ENCODE measurements around the gene UBA3.

UBA3 gene

GRCh38 chr3:69059688-69060087 is 20.5 kb downstream of the UBA3 start:
- peak overlapping the region; percentile 74 for H3K27ac Mint-ChIP-seq
- no peak overlapping the region for H3K4me3 Mint-ChIP-seq
- H3K9me3 Mint-ChIP-seq: no peaks in the 10 kb centered on the region
- no peak for ATAC-seq
- no peaks in the 10 kb centered on the region for H3K27me3 Mint-ChIP-seq
- peaks cover 60% of the 10 kb centered on the region for H3K36me3 Mint-ChIP-seq
- peaks cover 19% of the 10 kb centered on the region for H3K4me1 Mint-ChIP-seq

DNA sequence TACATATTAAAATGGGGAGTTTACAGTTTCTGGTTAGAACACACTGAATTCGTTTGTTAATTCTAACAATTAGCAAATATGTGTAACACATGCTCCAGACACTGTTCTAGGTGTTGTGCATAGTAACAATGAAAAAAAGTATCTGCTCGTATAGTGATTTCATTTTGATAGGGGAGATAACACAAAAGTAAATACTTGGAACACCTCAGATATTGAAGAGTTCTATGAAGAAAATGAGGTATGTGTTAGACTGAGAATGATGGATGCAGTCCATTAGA is 21.3 kb downstream of the UBA3 start:
- H3K27ac Mint-ChIP-seq: peak overlapping the region; percentile 74
- H3K27me3 Mint-ChIP-seq: no peaks in the 10 kb centered on the region
- H3K4me3 Mint-ChIP-seq: no peak overlapping the region
- no peak for ATAC-seq
- H3K4me1 Mint-ChIP-seq: peaks cover 19% of the 10 kb centered on the region
- peaks cover 54% of the 10 kb centered on the region for H3K36me3 Mint-ChIP-seq
- H3K9me3 Mint-ChIP-seq: no peaks in the 10 kb centered on the region

DNA sequence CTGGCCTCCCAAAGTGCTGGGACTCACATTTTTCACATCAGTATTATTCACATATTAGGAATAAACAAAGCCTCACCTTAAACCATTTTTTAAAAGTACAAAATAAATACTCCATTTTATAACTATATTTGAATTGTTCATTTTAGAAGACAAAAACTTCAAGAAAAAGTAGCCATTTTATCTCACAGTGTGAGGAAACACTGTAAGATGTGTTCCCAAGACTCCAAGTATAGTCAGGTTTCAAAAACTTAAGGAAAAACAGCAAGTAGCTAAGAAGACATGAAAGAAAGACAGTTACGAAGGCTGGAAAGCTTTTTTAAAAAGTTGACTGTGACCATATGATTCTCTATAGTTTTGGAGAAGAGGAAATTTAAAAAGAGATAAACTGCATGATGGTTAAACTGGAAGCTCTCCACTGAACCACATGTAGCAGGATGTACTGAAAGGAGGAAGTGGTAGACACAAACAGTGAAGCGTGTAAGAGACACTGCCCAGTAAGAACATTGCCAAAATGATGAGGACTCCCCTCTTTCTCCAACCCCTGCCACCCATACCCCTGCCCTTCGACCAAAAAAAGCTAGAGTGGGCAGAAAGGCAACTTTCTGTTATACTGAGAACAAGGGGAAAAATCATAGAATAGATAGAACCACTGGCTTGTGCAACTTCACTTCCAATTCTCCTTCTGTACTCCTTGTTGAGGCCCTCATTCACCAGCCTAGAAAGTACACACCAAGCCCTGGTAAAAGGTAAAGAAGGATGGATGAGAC is 21.8 kb downstream of the UBA3 start:
- H3K4me3 Mint-ChIP-seq: peak overlapping the region; percentile 26

GRCh38 chr3:69052472-69052898 is 27.7 kb downstream of the UBA3 start:
- ATAC-seq: no peak
- peaks cover 30% of the 10 kb centered on the region for H3K4me1 Mint-ChIP-seq
- H3K9me3 Mint-ChIP-seq: no peaks in the 10 kb centered on the region
- peaks cover 15% of the 10 kb centered on the region for H3K36me3 Mint-ChIP-seq
- H3K27ac Mint-ChIP-seq: peak overlapping the region; percentile 98
- no peaks in the 10 kb centered on the region for H3K27me3 Mint-ChIP-seq
- peak overlapping the region; percentile 98 for H3K4me3 Mint-ChIP-seq

More for the DNA sequence above, 21.8 kb downstream of the UBA3 start:
- peaks cover 19% of the 10 kb centered on the region for H3K4me1 Mint-ChIP-seq
- peaks cover 49% of the 10 kb centered on the region for H3K36me3 Mint-ChIP-seq
- ATAC-seq: peak; percentile 98
- H3K27ac Mint-ChIP-seq: peak overlapping the region; percentile 74
- H3K27me3 Mint-ChIP-seq: no peaks in the 10 kb centered on the region
- H3K9me3 Mint-ChIP-seq: no peaks in the 10 kb centered on the region

DNA sequence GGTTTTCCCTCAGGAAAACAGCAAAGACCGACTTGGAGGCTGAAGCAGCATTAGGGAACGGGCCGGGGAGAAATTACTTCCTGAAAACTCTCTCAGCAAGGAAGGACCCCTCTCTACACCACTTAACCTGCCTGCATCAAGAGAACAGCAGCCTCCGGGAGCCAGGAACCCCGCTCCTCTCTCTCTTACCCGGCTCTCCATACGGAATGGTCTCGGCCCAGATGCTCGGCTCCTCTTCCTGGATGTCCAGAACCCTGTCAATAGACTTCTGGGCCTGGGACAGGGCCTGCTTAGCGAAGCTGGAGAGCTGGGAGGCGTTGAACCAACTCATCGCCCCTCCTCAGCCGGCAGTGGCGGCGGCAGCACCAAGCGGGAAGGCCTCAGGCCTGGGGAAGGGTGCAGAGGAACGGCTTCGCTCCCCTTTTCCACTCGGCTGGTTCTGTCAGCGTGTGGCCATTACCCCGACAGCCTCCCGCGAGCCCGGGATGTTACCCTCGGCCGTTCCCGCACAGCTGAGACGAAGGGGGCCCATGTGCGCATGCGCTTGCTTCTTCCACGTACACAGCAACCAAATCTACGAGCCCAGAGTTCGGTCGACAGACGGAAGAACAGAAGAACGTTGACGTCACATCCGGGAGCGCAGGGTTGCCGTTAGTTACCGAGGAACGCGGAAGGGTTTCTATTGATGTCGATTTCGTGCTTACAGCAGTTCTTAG is 28.3 kb downstream of the UBA3 start, which contains the start of gene TMF1:
Gene TMF1, minus strand, starts transcription at position 578 of the 716 bp plus-strand sequence. Its CDS starts 247 bp downstream, at position 331.
- Mint-ChIP-seq H3K4me1 (peaks cover 34% of the 10 kb centered on the region), H3K4me3 (peak within 1 kb of the TSS; percentile 98), H3K9me3 (no peaks in the 10 kb centered on the region), H3K36me3 (peaks cover 19% of the 10 kb centered on the region), H3K27me3 (no peaks in the 10 kb centered on the region), H3K27ac (peak within 1 kb of the TSS; percentile 98)
- peak; percentile 99 for ATAC-seq

GRCh38 chr3:69048990-69049389 is 31.2 kb downstream of the UBA3 start:
- Mint-ChIP-seq H3K27ac (no peak overlapping the region), H3K36me3 (peaks cover 20% of the 10 kb centered on the region), H3K4me1 (peaks cover 34% of the 10 kb centered on the region), H3K9me3 (no peaks in the 10 kb centered on the region), H3K27me3 (no peaks in the 10 kb centered on the region), H3K4me3 (no peak overlapping the region)
- ATAC-seq: no peak

DNA sequence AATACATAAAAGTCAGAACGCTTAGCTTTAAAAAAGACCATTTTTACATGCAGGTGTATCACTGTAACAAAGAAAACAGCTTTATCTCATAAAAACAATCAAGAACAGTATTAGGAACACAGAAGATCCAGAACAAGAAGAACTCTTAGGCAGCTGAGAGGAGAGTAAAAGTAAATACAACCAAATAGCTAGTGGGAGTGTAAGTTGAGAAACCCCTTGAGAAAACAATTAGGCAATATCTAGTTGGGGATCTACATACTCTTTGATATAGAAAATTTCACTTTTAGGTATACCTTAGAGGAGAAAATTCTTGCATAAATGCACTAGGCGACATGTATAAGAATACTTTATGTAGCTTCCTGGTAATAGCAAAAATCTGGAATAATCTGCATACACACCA is 35.6 kb downstream of the UBA3 start:
- no peaks in the 10 kb centered on the region for H3K27me3 Mint-ChIP-seq
- ATAC-seq: no peak
- H3K4me3 Mint-ChIP-seq: no peak overlapping the region
- no peak overlapping the region for H3K27ac Mint-ChIP-seq
- H3K9me3 Mint-ChIP-seq: no peaks in the 10 kb centered on the region
- peaks cover 43% of the 10 kb centered on the region for H3K36me3 Mint-ChIP-seq
- H3K4me1 Mint-ChIP-seq: peaks cover 17% of the 10 kb centered on the region

GRCh38 chr3:69033470-69033869 is 46.7 kb downstream of the UBA3 start:
- Mint-ChIP-seq H3K27ac (no peak overlapping the region), H3K4me1 (no peaks in the 10 kb centered on the region), H3K27me3 (no peaks in the 10 kb centered on the region), H3K9me3 (no peaks in the 10 kb centered on the region), H3K4me3 (no peak overlapping the region), H3K36me3 (peaks cover 48% of the 10 kb centered on the region)
- no peak for ATAC-seq

- Mint-ChIP-seq H3K4me1 (no peaks in the 10 kb centered on the region), H3K36me3 (peaks cover 46% of the 10 kb centered on the region), H3K4me3 (no peak overlapping the region), H3K9me3 (no peaks in the 10 kb centered on the region), H3K27me3 (no peaks in the 10 kb centered on the region), H3K27ac (no peak overlapping the region)
- ATAC-seq: no peak
These were observed 47.4 kb downstream of the UBA3 start for GRCh38 chr3:69032737-69033136.

GRCh38 chr3:69032142-69032541 is 48.0 kb downstream of the UBA3 start:
- H3K9me3 Mint-ChIP-seq: no peaks in the 10 kb centered on the region
- ATAC-seq: no peak
- H3K4me1 Mint-ChIP-seq: no peaks in the 10 kb centered on the region
- H3K4me3 Mint-ChIP-seq: no peak overlapping the region
- no peaks in the 10 kb centered on the region for H3K27me3 Mint-ChIP-seq
- H3K27ac Mint-ChIP-seq: no peak overlapping the region
- peaks cover 41% of the 10 kb centered on the region for H3K36me3 Mint-ChIP-seq

DNA sequence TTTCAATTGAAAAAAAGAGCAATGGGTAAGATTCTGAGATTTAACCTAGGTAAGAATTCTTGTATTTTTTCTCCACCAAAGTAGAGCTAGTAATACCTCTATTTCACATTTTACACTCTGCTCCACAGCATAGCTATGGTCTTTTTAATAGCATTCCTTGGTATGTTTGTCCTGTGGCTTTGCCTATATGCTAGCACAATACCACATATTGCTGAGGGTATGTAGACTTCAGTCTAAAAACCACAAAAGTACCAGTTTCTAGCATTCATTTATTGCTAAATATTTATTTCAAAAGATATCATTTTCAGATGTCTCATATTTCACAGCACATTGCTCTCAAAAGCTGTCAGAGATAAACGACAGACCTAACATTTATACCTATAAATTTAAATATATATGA is 48.5 kb downstream of the UBA3 start:
- H3K4me1 Mint-ChIP-seq: no peaks in the 10 kb centered on the region
- H3K36me3 Mint-ChIP-seq: peaks cover 41% of the 10 kb centered on the region
- no peak overlapping the region for H3K4me3 Mint-ChIP-seq
- ATAC-seq: no peak
- no peaks in the 10 kb centered on the region for H3K9me3 Mint-ChIP-seq
- H3K27me3 Mint-ChIP-seq: no peaks in the 10 kb centered on the region
- H3K27ac Mint-ChIP-seq: no peak overlapping the region

- Mint-ChIP-seq H3K27ac (no peak overlapping the region), H3K4me3 (no peak overlapping the region), H3K9me3 (no peaks in the 10 kb centered on the region), H3K27me3 (no peaks in the 10 kb centered on the region), H3K36me3 (peaks cover 18% of the 10 kb centered on the region), H3K4me1 (no peaks in the 10 kb centered on the region)
- ATAC-seq: no peak
These were observed 59.3 kb downstream of the UBA3 start for GRCh38 chr3:69020857-69021256.

DNA sequence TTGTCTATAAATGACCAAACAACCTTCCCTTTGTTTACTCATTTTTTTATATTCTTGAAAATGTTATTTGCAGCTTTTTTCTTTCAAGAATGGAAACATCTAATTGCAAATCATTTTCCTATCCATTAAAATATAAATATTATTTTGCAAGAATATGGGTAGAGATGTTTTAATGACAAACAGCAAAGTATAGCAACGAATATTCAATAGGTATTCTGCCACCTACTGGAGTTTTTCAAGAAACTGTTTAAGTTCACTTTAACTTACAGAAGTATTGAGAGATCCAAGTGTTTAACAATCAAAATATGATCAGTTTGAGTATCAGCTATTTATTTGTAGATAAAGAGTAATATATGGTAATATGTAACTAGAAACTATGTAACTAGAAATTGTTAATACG is 59.7 kb downstream of the UBA3 start:
- no peak for ATAC-seq
- Mint-ChIP-seq H3K27ac (no peak overlapping the region), H3K27me3 (no peaks in the 10 kb centered on the region), H3K4me3 (no peak overlapping the region), H3K9me3 (no peaks in the 10 kb centered on the region), H3K36me3 (peaks cover 14% of the 10 kb centered on the region), H3K4me1 (no peaks in the 10 kb centered on the region)

- no peak overlapping the region for H3K27ac Mint-ChIP-seq
- peaks cover 5% of the 10 kb centered on the region for H3K4me1 Mint-ChIP-seq
- H3K27me3 Mint-ChIP-seq: no peaks in the 10 kb centered on the region
- no peak overlapping the region for H3K4me3 Mint-ChIP-seq
- H3K36me3 Mint-ChIP-seq: peaks cover 5% of the 10 kb centered on the region
- H3K9me3 Mint-ChIP-seq: no peaks in the 10 kb centered on the region
- no peak for ATAC-seq
These were observed 63.3 kb downstream of the UBA3 start for GRCh38 chr3:69016901-69017300.

- Mint-ChIP-seq H3K9me3 (no peaks in the 10 kb centered on the region), H3K36me3 (peaks cover 5% of the 10 kb centered on the region), H3K4me1 (peaks cover 5% of the 10 kb centered on the region), H3K4me3 (no peak overlapping the region), H3K27ac (no peak overlapping the region), H3K27me3 (no peaks in the 10 kb centered on the region)
- no peak for ATAC-seq
These were observed 64.1 kb downstream of the UBA3 start for GRCh38 chr3:69016102-69016501.

- Mint-ChIP-seq H3K27ac (peak overlapping the region; percentile 69), H3K36me3 (peaks cover 5% of the 10 kb centered on the region), H3K9me3 (no peaks in the 10 kb centered on the region), H3K4me1 (peaks cover 5% of the 10 kb centered on the region), H3K4me3 (peak overlapping the region; percentile 88), H3K27me3 (no peaks in the 10 kb centered on the region)
- no peak for ATAC-seq
These were observed 66.1 kb downstream of the UBA3 start for GRCh38 chr3:69014022-69014580.
